ENCODE measurements around the gene BARD1.
A peak's percentile ranks its signal among the peaks of the same experiment; 100 is the strongest.

BARD1 gene

DNA sequence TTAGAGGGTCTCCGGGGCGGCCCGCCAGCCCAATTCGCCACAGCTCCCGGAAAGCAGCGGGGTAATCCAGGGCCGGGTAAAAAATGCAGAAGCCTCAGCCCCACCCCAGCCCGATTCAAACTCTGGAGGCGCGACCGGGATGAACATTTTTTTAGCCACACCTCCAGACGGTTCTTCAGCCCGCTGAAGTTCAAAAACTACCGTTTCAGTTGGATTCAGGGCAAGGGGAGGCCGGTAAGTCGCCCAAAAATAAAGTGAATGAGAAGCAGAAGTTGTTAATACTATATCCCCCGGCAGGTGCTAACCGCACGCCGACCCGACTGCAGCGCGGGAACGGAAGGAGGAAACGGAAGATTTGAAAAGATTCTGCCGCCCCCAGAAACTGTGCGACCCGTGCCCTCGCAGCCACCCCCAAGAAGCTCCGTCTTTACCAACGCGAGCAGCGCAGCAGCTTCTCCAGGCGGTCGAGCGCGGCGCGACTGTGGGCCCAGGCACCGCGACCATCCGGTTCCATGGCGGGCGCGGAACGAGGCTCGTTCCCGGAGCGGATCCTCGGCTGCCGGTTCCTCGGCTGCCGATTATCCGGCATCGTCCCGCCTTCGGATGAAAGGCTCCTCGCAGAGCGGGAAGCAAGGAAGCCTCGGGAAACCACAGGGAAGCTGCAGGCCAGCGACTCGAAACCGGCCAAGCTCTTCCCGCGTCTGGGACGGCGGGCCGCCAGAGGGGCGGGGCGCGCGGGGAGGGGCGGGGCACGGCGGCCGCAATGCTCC is at the start of gene BARD1:
Gene BARD1 (minus strand): TSS at position 703 of the 770 bp plus-strand sequence. CDS start 114 bp downstream, at position 589.
- in situ Hi-C loops (cut with MboI; ENCODE audit: low sequenced_read_pairs) = no loop called here
- peak; percentile 54 to 73 for DNase-seq (ENCODE audit: low spot score in 2 of 2)

DNA sequence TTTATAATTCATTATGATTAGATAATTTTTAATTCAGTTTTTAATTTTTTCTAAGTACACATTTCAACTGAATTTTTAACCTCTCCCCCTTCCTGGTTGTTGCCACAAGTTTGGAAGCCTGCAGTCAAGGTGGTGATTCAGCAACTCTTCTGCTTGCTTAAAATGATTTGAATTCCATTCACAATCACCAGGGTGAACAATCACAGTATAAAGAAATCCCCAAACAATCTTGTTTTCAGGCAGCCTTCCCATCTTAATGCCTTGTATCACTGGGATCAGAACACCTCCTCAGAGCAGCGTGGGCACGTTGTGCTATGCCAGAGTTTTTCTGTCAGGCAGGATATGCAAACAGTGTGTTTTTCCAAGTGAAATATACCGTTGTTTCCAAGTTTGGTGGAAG is 46.7 kb upstream of the BARD1 start:
- DNase-seq (ENCODE audit: low spot score in 2 of 2) = no peak
- no peak overlapping the region for H3K4me3 ChIP-seq
- H3K9me3 ChIP-seq = no peaks in the 10 kb centered on the region
- no peaks in the 10 kb centered on the region for H3K27me3 ChIP-seq (ENCODE audit: low read depth)
- in situ Hi-C loops (cut with MboI; ENCODE audit: low sequenced_read_pairs) = no loop called here
- H3K4me1 ChIP-seq = no peaks in the 10 kb centered on the region
- H3K36me3 ChIP-seq (replicated peaks) = no peaks in the 10 kb centered on the region

More for the DNA sequence above, at the start of gene BARD1:
- Histone ChIP-seq H3K9me3 (no peaks in the 10 kb centered on the region), H3K4me3 (peak within 1 kb of the TSS; percentile 89), H3K36me3 (replicated peaks) (no peaks in the 10 kb centered on the region), H3K27me3 (ENCODE audit: low read depth) (no peaks in the 10 kb centered on the region), H3K4me1 (peaks cover 17% of the 10 kb centered on the region)

GRCh38 chr2:214853906-214854305 is 44.4 kb upstream of the BARD1 start:
- Histone ChIP-seq H3K4me3 (no peak overlapping the region), H3K9me3 (no peaks in the 10 kb centered on the region), H3K4me1 (no peaks in the 10 kb centered on the region), H3K36me3 (replicated peaks) (no peaks in the 10 kb centered on the region), H3K27me3 (ENCODE audit: low read depth) (no peaks in the 10 kb centered on the region)
- no peak for DNase-seq (ENCODE audit: low spot score in 2 of 2)
- in situ Hi-C loops (cut with MboI; ENCODE audit: low sequenced_read_pairs) = no loop called here

DNA sequence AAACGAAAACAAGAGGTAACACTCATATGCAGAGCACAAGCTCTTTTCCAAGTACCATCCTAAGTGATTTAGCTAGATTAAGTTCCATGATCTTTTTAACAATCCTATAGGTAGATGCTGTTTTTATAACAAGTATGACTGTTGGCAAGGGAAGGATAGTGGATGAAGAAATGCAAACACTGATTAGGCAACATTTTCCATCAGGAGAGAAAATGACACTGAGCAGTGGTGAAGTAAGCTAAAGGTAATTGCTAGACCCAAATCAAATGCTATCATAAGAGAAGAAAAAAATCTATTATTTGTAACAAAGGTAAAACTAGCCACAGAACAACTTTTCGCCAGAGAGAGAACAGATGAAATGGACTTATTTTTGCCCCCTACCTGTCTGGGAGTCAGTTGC is 34.3 kb upstream of the BARD1 start:
- H3K27me3 ChIP-seq (ENCODE audit: low read depth) = no peaks in the 10 kb centered on the region
- no peak for DNase-seq (ENCODE audit: low spot score in 2 of 2)
- H3K4me3 ChIP-seq = no peak overlapping the region
- in situ Hi-C loops (cut with MboI; ENCODE audit: low sequenced_read_pairs) = no loop called here
- H3K4me1 ChIP-seq = no peaks in the 10 kb centered on the region
- H3K9me3 ChIP-seq = no peaks in the 10 kb centered on the region
- H3K36me3 ChIP-seq (replicated peaks) = no peaks in the 10 kb centered on the region

DNA sequence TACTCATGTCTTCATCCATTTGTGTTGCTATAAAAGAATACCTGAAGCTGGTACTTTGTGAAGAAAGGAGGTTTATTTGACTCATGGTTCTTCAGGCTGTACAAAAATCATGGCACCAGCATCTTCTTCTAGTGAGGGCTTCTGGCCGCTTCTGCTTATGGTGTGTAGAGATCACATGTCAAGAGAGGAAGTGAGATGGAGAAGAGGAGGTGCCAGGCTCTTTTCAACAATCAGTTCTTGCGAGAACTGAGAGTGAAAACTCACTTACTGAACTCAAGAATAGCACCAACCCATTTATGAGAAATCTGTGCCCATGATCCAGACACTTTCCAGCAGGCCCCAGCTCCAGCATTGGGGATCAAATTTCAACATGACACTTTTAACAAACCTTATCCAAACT is 30.0 kb upstream of the BARD1 start:
- DNase-seq (ENCODE audit: low spot score in 2 of 2) = no peak
- H3K27me3 ChIP-seq (ENCODE audit: low read depth) = no peaks in the 10 kb centered on the region
- H3K4me1 ChIP-seq = no peaks in the 10 kb centered on the region
- no peak overlapping the region for H3K4me3 ChIP-seq
- in situ Hi-C loops (cut with MboI; ENCODE audit: low sequenced_read_pairs) = no loop called here
- H3K9me3 ChIP-seq = no peaks in the 10 kb centered on the region
- no peaks in the 10 kb centered on the region for H3K36me3 ChIP-seq (replicated peaks)

GRCh38 chr2:214837466-214837865 is 28.0 kb upstream of the BARD1 start:
- Histone ChIP-seq H3K4me1 (no peaks in the 10 kb centered on the region), H3K9me3 (no peaks in the 10 kb centered on the region), H3K27me3 (ENCODE audit: low read depth) (no peaks in the 10 kb centered on the region), H3K36me3 (replicated peaks) (no peaks in the 10 kb centered on the region), H3K4me3 (no peak overlapping the region)
- DNase-seq (ENCODE audit: low spot score in 2 of 2) = no peak
- in situ Hi-C loops (cut with MboI; ENCODE audit: low sequenced_read_pairs) = no loop called here

DNA sequence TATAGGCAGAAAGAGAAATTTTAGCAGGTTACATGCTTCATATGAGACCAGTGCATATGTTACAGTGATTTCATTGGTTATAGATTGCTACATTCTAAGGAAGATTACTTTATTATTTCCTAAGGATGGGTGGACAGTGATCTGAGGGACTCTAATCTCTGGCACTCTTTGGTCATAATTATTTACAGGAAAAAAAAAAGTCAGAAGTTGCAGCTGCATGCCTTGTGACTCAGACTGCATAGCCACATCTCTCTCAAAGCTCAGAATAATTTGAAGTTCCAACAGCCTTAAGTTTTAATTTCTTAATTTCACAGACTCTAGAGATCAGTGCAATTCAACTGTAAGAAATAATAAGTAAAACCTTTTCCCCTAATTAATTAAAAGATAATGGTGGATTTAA is 27.1 kb upstream of the BARD1 start:
- H3K36me3 ChIP-seq (replicated peaks) = no peaks in the 10 kb centered on the region
- no peak overlapping the region for H3K4me3 ChIP-seq
- H3K27me3 ChIP-seq (ENCODE audit: low read depth) = no peaks in the 10 kb centered on the region
- H3K9me3 ChIP-seq = no peaks in the 10 kb centered on the region
- no peaks in the 10 kb centered on the region for H3K4me1 ChIP-seq
- DNase-seq (ENCODE audit: low spot score in 2 of 2) = no peak
- in situ Hi-C loops (cut with MboI; ENCODE audit: low sequenced_read_pairs) = no loop called here

GRCh38 chr2:214830794-214831346 is 21.4 kb upstream of the BARD1 start:
- H3K4me3 ChIP-seq = no peak overlapping the region
- H3K27me3 ChIP-seq (ENCODE audit: low read depth) = no peaks in the 10 kb centered on the region; the same call in 1 of the 2 replicates
- no peaks in the 10 kb centered on the region for H3K36me3 ChIP-seq (replicated peaks)
- H3K9me3 ChIP-seq = no peaks in the 10 kb centered on the region
- no peak for DNase-seq (ENCODE audit: low spot score in 2 of 2)
- H3K4me1 ChIP-seq = no peaks in the 10 kb centered on the region
- in situ Hi-C loops (cut with MboI; ENCODE audit: low sequenced_read_pairs) = no loop called here

GRCh38 chr2:214816008-214816533 is 6.6 kb upstream of the BARD1 start:
- Histone ChIP-seq H3K9me3 (no peaks in the 10 kb centered on the region), H3K4me3 (no peak overlapping the region), H3K27me3 (ENCODE audit: low read depth) (no peaks in the 10 kb centered on the region), H3K36me3 (replicated peaks) (no peaks in the 10 kb centered on the region), H3K4me1 (no peaks in the 10 kb centered on the region)
- DNase-seq (ENCODE audit: low spot score in 2 of 2) = no peak
- in situ Hi-C loops (cut with MboI; ENCODE audit: low sequenced_read_pairs) = no loop called here

DNA sequence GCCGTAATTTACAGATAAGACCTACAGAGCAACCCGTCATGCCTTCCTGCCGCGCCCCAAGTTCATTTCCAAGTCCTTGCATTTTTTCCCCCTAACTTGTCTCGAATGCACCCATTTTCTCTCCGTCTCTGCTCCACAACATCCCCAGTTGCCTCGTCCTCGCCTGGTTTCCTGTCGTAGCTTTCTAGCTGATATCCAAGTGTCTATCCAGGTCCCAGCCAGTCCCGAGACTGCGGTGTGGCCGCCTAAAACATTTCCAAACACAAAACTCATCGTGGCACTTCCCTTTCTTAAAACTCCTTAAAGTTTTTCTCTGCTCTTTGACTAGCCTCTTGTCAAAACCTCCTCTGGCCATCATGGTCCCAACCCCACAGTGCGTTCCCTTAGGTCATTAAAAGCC is 1.2 kb upstream of the BARD1 start:
- DNase-seq (ENCODE audit: low spot score in 2 of 2) = no peak
- no peaks in the 10 kb centered on the region for H3K27me3 ChIP-seq (ENCODE audit: low read depth)
- no peak overlapping the region for H3K4me3 ChIP-seq
- H3K4me1 ChIP-seq = peaks cover 9% of the 10 kb centered on the region
- in situ Hi-C loops (cut with MboI; ENCODE audit: low sequenced_read_pairs) = no loop called here
- no peaks in the 10 kb centered on the region for H3K9me3 ChIP-seq
- no peaks in the 10 kb centered on the region for H3K36me3 ChIP-seq (replicated peaks)

GRCh38 chr2:214809751-214810564 is 475 bp upstream of the BARD1 start:
- in situ Hi-C loops (cut with MboI; ENCODE audit: low sequenced_read_pairs) = no loop called here
- peak; percentile 94 to 100 for DNase-seq (ENCODE audit: low spot score in 2 of 2)
- Histone ChIP-seq H3K9me3 (no peaks in the 10 kb centered on the region), H3K4me3 (peak overlapping the region; percentile 89), H3K4me1 (peaks cover 15% of the 10 kb centered on the region), H3K36me3 (replicated peaks) (no peaks in the 10 kb centered on the region), H3K27me3 (ENCODE audit: low read depth) (no peaks in the 10 kb centered on the region)

DNA sequence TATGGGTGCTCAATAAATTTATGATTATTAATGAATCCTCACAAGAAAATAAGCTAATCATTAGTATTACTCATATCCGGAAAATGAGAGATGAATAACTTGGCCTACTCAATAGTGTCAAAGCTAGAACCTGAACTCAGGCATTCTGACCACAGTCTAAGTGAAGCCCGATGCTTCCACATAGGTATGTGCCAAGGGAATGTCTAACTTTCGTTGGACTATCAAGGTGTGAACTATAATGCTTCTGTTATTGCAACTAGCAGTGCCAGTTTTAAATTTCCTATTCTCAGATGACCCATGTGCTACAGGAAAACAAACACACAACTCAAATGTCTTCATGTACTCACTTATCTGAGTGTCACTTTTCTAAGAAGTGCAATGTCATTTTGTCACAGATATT is 1.8 kb downstream of the BARD1 start:
- no peak for DNase-seq (ENCODE audit: low spot score in 2 of 2)
- no peaks in the 10 kb centered on the region for H3K27me3 ChIP-seq (ENCODE audit: low read depth)
- H3K36me3 ChIP-seq (replicated peaks) = no peaks in the 10 kb centered on the region
- no peaks in the 10 kb centered on the region for H3K9me3 ChIP-seq
- H3K4me3 ChIP-seq = peak overlapping the region; percentile 89
- H3K4me1 ChIP-seq = peaks cover 27% of the 10 kb centered on the region
- in situ Hi-C loops (cut with MboI; ENCODE audit: low sequenced_read_pairs) = no loop called here

GRCh38 chr2:214801768-214802397 is 7.6 kb downstream of the BARD1 start:
- DNase-seq (ENCODE audit: low spot score in 2 of 2) = no peak
- Histone ChIP-seq H3K9me3 (no peaks in the 10 kb centered on the region), H3K4me1 (peaks cover 35% of the 10 kb centered on the region), H3K4me3 (no peak overlapping the region), H3K27me3 (ENCODE audit: low read depth) (no peaks in the 10 kb centered on the region), H3K36me3 (replicated peaks) (peaks cover 10% of the 10 kb centered on the region; the same call in 1 of the 2 replicates)
- in situ Hi-C loops (cut with MboI; ENCODE audit: low sequenced_read_pairs) = no loop called here

All from HAP-1 (cell line).